IMR-90 (cell line): ENCODE data around the gene MOV10L1. TPM values are rescaled to one million over a fixed set of nuclear protein-coding genes. Genes with fewer than 3 reads are reported as not detected.

Experiments
- ATAC-seq: fragments of 200-7000 bp; cut with Tn5 transposase; 2 replicates; pipeline ENCODE4 v1.9.1; 2020; ENCODE audit warnings: low read depth, mild to moderate bottlenecking, moderate library complexity
- BruUV-seq: library from RNA; stranded (reverse); fragments of 400-500 nt; replicated peaks from 2 replicates; lab custom pipeline; 2021; lab: Mats Ljungman, UMichigan
- CTCF ChIA-PET: fragments of 300-600 bp; formaldehyde crosslinking; extraction: SDS; loops from one replicate; lab custom pipeline; 2021; ENCODE audit warnings: antibody characterized with exemption; lab: Yijun Ruan, JAX
- POLR2A ChIA-PET: fragments of 300-600 bp; sonication (Branson Sonifier 250); formaldehyde crosslinking; loops from one replicate; lab custom pipeline; 2022; ENCODE audit warnings: antibody characterized with exemption; ENCODE audit not compliant: unreplicated experiment; lab: Charles Lee
- DNase-seq: peaks from one replicate; pipeline ENCODE4 v3.0.0; 2013
- H2AFZ ChIP-seq: replicated peaks from 2 replicates; pipeline ENCODE3; 2013; ENCODE audit warnings: low read length, mild to moderate bottlenecking; ENCODE audit not compliant: poor library complexity
- H2AK5ac ChIP-seq: 2 replicates; pipeline ENCODE4 v1.6.1; 2013; ENCODE audit warnings: low read depth, low read length, inconsistent platforms
- H2AK9ac ChIP-seq: replicated peaks from 2 replicates; pipeline ENCODE3; 2013; ENCODE audit warnings: mild to moderate bottlenecking, low read depth, low read length, moderate library complexity; ENCODE audit not compliant: poor library complexity
- H2BK120ac ChIP-seq: 2 replicates; pipeline ENCODE4 v1.6.1; 2013; ENCODE audit warnings: low read depth, low read length, inconsistent platforms
- H2BK15ac ChIP-seq: 3 replicates; pipeline ENCODE4 v1.6.1; 2013; ENCODE audit warnings: low read depth, low read length, inconsistent platforms
- H2BK20ac ChIP-seq: 2 replicates; pipeline ENCODE4 v1.6.1; 2013; ENCODE audit warnings: low read depth, mild to moderate bottlenecking, inconsistent platforms, low read length, moderate library complexity
- H2BK5ac ChIP-seq: 2 replicates; pipeline ENCODE4 v1.6.1; 2013; ENCODE audit warnings: mild to moderate bottlenecking, low read depth, low read length, inconsistent platforms; ENCODE audit not compliant: poor library complexity, severe bottlenecking
- H3K14ac ChIP-seq: replicated peaks from 2 replicates; pipeline ENCODE4 v1.6.1; 2013; ENCODE audit warnings: low read depth, low read length, inconsistent platforms
- H3K18ac ChIP-seq: 2 replicates; pipeline ENCODE4 v1.6.1; 2013; ENCODE audit warnings: low read depth, low read length, control low read depth
- H3K23ac ChIP-seq: 2 replicates; pipeline ENCODE4 v1.6.1; 2013; ENCODE audit warnings: low read depth, low read length, inconsistent platforms
- H3K27ac ChIP-seq: 2 replicates; pipeline ENCODE4 v1.5.1; 2013; ENCODE audit warnings: mild to moderate bottlenecking, control low read depth, low read length; ENCODE audit not compliant: insufficient read depth
- H3K27me3 ChIP-seq: 2 replicates; pipeline ENCODE4 v1.6.1; 2013; ENCODE audit warnings: low read length; ENCODE audit not compliant: control insufficient read depth, insufficient read depth
- H3K36me3 ChIP-seq: 2 replicates; pipeline ENCODE4 v1.6.1; 2013; ENCODE audit warnings: low read length, mixed read lengths; ENCODE audit not compliant: control insufficient read depth, insufficient read depth
- H3K4ac ChIP-seq: 2 replicates; pipeline ENCODE4 v1.6.1; 2013; ENCODE audit warnings: low read depth, low read length, inconsistent platforms
- H3K4me1 ChIP-seq: 2 replicates; pipeline ENCODE4 v1.6.1; 2013; ENCODE audit warnings: low read length, mixed read lengths; ENCODE audit not compliant: control insufficient read depth, insufficient read depth
- H3K4me2 ChIP-seq: 2 replicates; pipeline ENCODE4 v1.6.1; 2013; ENCODE audit warnings: low read depth, mild to moderate bottlenecking, control low read depth, low read length, moderate library complexity
- H3K4me3 ChIP-seq: 2 replicates; pipeline ENCODE4 v1.5.1; 2013; ENCODE audit warnings: low read depth, mild to moderate bottlenecking, control low read depth, low read length, moderate library complexity; ENCODE audit not compliant: insufficient read depth
- H3K56ac ChIP-seq: 2 replicates; pipeline ENCODE4 v1.6.1; 2013; ENCODE audit warnings: low read length, inconsistent platforms; ENCODE audit not compliant: insufficient read depth; ENCODE audit errors: extremely low read depth
- H3K79me1 ChIP-seq, 2 experiments: 2 replicates each; pipeline ENCODE4 v1.6.1; 2013; ENCODE audit warnings: low read length in 2 of 2, inconsistent platforms in 1 of 2, low read depth in 1 of 2
- H3K9ac ChIP-seq: 2 replicates; pipeline ENCODE4 v1.6.1; 2013; ENCODE audit warnings: low read depth, low read length, control low read depth
- H3K9me1 ChIP-seq: 2 replicates; pipeline ENCODE4 v1.6.1; 2013; ENCODE audit warnings: low read length, inconsistent platforms; ENCODE audit not compliant: insufficient read depth
- H3K9me3 ChIP-seq: 2 replicates; pipeline ENCODE4 v1.6.1; 2013; ENCODE audit warnings: low read length; ENCODE audit not compliant: control insufficient read depth, insufficient read depth
- H4K20me1 ChIP-seq: 2 replicates; pipeline ENCODE4 v1.6.1; 2013; ENCODE audit warnings: low read length, inconsistent platforms; ENCODE audit not compliant: insufficient read depth
- H4K5ac ChIP-seq: 2 replicates; pipeline ENCODE4 v1.6.1; 2013; ENCODE audit warnings: mild to moderate bottlenecking, low read depth, low read length, control low read depth
- H4K8ac ChIP-seq, 2 experiments: 2 replicates each; pipeline ENCODE4 v1.6.1; 2013; ENCODE audit warnings: low read depth in 2 of 2, low read length in 2 of 2, control low read depth in 1 of 2, inconsistent platforms in 1 of 2
- H4K91ac ChIP-seq: 2 replicates; pipeline ENCODE4 v1.6.1; 2013; ENCODE audit warnings: low read depth, low read length, inconsistent platforms; ENCODE audit not compliant: insufficient read depth
- BHLHE40 ChIP-seq: fragments of 150-350 bp; IDR thresholded peaks from 2 replicates; pipeline ENCODE4 v1.6.1; 2016; ENCODE audit warnings: mild to moderate bottlenecking, low read depth, low read length
- ELK1 ChIP-seq: fragments of 150-350 bp; IDR thresholded peaks from 2 replicates; pipeline ENCODE4 v1.6.1; 2016; ENCODE audit warnings: low read depth, mild to moderate bottlenecking, low read length, moderate library complexity, borderline replicate concordance
- FOS ChIP-seq: fragments of 150-350 bp; IDR thresholded peaks from 2 replicates; pipeline ENCODE4 v1.6.1; 2016; ENCODE audit warnings: low read depth, low read length
- MAZ ChIP-seq: IDR thresholded peaks from 2 replicates; pipeline ENCODE4 v1.6.1; 2012; ENCODE audit warnings: low read depth, mild to moderate bottlenecking, low read length, improper control_type of control experiment, moderate library complexity, borderline replicate concordance
- MXI1 ChIP-seq: IDR thresholded peaks from 2 replicates; pipeline ENCODE4 v1.6.1; 2012; ENCODE audit warnings: low read depth, mild to moderate bottlenecking, low read length, moderate library complexity, borderline replicate concordance
- NFE2L2 ChIP-seq: fragments of 150-350 bp; IDR thresholded peaks from 2 replicates; pipeline ENCODE4 v1.6.1; 2016; ENCODE audit warnings: low read depth, mild to moderate bottlenecking, low read length
- RAD21 ChIP-seq: IDR thresholded peaks from 2 replicates; pipeline ENCODE4 v1.6.1; 2012; ENCODE audit warnings: low read length, improper control_type of control experiment
- RCOR1 ChIP-seq: IDR thresholded peaks from 2 replicates; pipeline ENCODE4 v1.6.1; 2012; ENCODE audit warnings: mild to moderate bottlenecking, low read length, improper control_type of control experiment; ENCODE audit not compliant: insufficient replicate concordance
- RFX5 ChIP-seq: IDR thresholded peaks from 2 replicates; pipeline ENCODE4 v1.8.0; 2012; ENCODE audit warnings: low read depth, mild to moderate bottlenecking, low read length, moderate library complexity
- USF2 ChIP-seq: fragments of 150-350 bp; IDR thresholded peaks from 2 replicates; pipeline ENCODE4 v1.6.1; 2017; ENCODE audit warnings: mild to moderate bottlenecking, antibody characterized with exemption, low read length, low read depth
- WGBS, 2 experiments: methylation state at CpG; one replicate each; pipeline versions ENCODE4 v1.1.5 to v1.1.7; 2013; ENCODE audit warnings: missing lambda C conversion rate in 2 of 2; ENCODE audit not compliant: insufficient read length in 1 of 2; ENCODE audit errors: extremely low coverage in 2 of 2; 5-methylcytosine and 5-hydroxymethylcytosine counted together
- dilution Hi-C: fragments of 300-500 bp; cut with HindIII; formaldehyde crosslinking; loops from one replicate; pipeline ENCODE4 v1.14.3; 2018; ENCODE audit warnings: low sequenced_read_pairs; ENCODE audit not compliant: unreplicated experiment
- in situ Hi-C: fragments of 300-500 bp; cut with MboI; formaldehyde crosslinking; loops from 3 replicates; pipeline ENCODE4 v1.14.3; 2019; ENCODE audit warnings: low sequenced_read_pairs, inconsistent platforms, mixed read lengths
- intact Hi-C: fragments of 100-400 bp; cut with micrococcal nuclease; formaldehyde crosslinking; loops from 2 replicates; pipeline ENCODE4 v1.10.0; 2022
- polyA plus RNA-seq, 3 experiments: library from polyadenylated mRNA; depleted of rRNA; stranded (reverse); fragments of >200 nt; gene quantifications; 2 replicates each; pipeline ENCODE4 v1.2.3, GENCODE V29; 2012; ENCODE audit warnings: low replicate concordance in 1 of 3
- total RNA-seq: library from RNA; depleted of rRNA; stranded (reverse); fragments of >200 nt; gene quantifications from 2 replicates; pipeline ENCODE4 v1.2.3, GENCODE V29; 2012

MOV10L1 gene
- total and polyA plus RNA-seq, 2 of the 4 experiments (the other 2 are of a cell fraction): 0.72 to 1.4 TPM

- no peak for TF ChIP-seq MAZ
Observed at GRCh38 chr22:50063589-50064393, 26.0 kb upstream of the MOV10L1 start (continued).

- no peak overlapping the region for H3K56ac ChIP-seq
- H2AK5ac ChIP-seq: no peak overlapping the region
- H2BK20ac ChIP-seq: no peak overlapping the region
- CTCF ChIA-PET: no interaction called here
- POLR2A ChIA-PET: interaction anchor here (0.8 kb wide), 1 partner anchor 13 kb away, joined by 4 read pairs; no protein-coding TSS in a partner anchor
- H3K9me1 ChIP-seq: no peaks in the 10 kb centered on the region
- H3K27me3 ChIP-seq: peaks cover 34% of the 10 kb centered on the region
- no peak for ATAC-seq
- peak overlapping the region; percentile 14 for H2AFZ ChIP-seq
- no peak overlapping the region for H2AK9ac ChIP-seq
- no peak for DNase-seq
- no peak overlapping the region for H4K5ac ChIP-seq
- WGBS, 2 experiments: 32% methylated on average over 5 of the region's 18 CpGs; no CpG with 5 or more reads in 1 of the 2 experiments
- no peak overlapping the region for H3K4me2 ChIP-seq
- H3K27ac ChIP-seq: no peak overlapping the region
- H3K79me1 ChIP-seq: no peaks in the 10 kb centered on the region
- BruUV-seq: no TSS peak
- no peak overlapping the region for H3K4ac ChIP-seq
- H2BK15ac ChIP-seq: no peak overlapping the region
- H3K4me3 ChIP-seq: no peak overlapping the region
- no peak overlapping the region for H2BK120ac ChIP-seq
- H3K14ac ChIP-seq: no peak overlapping the region
- H3K18ac ChIP-seq: no peak overlapping the region
- in situ Hi-C loops: no loop called here
- no peaks in the 10 kb centered on the region for H4K20me1 ChIP-seq
- no peak overlapping the region for H3K9ac ChIP-seq
- no peak overlapping the region for H4K8ac ChIP-seq
- no peak overlapping the region for H2BK5ac ChIP-seq
- dilution Hi-C loops: no loop called here
- intact Hi-C loops: no loop called here
- H3K36me3 ChIP-seq: no peaks in the 10 kb centered on the region
- TF ChIP-seq MXI1 (no peak), USF2 (no peak), BHLHE40 (no peak), RCOR1 (no peak), RFX5 (no peak), ELK1 (no peak), RAD21 (no peak), NFE2L2 (no peak), FOS (no peak)
- H4K91ac ChIP-seq: no peak overlapping the region
- no peaks in the 10 kb centered on the region for H3K9me3 ChIP-seq
- no peak overlapping the region for H3K23ac ChIP-seq
- peaks cover 2% of the 10 kb centered on the region; the same call in 1 of the 2 replicates for H3K4me1 ChIP-seq
Observed at GRCh38 chr22:50064453-50064852, 25.4 kb upstream of the MOV10L1 start.
